Ovary (tissue), 10 donors: ENCODE data around the gene KHDC3L. TPM values are rescaled to one million over a fixed set of nuclear protein-coding genes. Genes with fewer than 3 reads are reported as not detected.

Experiments
- DNase-seq, 5 donors: peaks; one replicate each; pipeline ENCODE4 v3.0.0-alpha.2; 2019 to 2020
- H3K27ac ChIP-seq, 2 donors: fragments of 200-600 bp; one replicate each; pipeline versions ENCODE4 v1.5.1 to v1.8.0; 2019 to 2022
- H3K27me3 ChIP-seq: fragments of 200-600 bp; one replicate; pipeline ENCODE4 v1.8.0; 2022
- H3K36me3 ChIP-seq: fragments of 200-600 bp; sonication (generic); one replicate; pipeline ENCODE4 v1.5.1; 2019
- H3K4me1 ChIP-seq: one replicate; pipeline ENCODE4 v1.8.1; 2013; ENCODE audit warnings: mild to moderate bottlenecking, moderate library complexity; ENCODE audit not compliant: insufficient read depth
- H3K4me3 ChIP-seq: fragments of 200-600 bp; sonication (generic); one replicate; pipeline ENCODE4 v1.5.1; 2017
- H3K9me3 ChIP-seq, 2 donors: fragments of 200-600 bp in 1 of 2; sonication (generic) in 1 of 2; one replicate each; pipeline versions ENCODE4 v1.5.1 to v1.8.1; 2013 to 2019; ENCODE audit warnings: mild to moderate bottlenecking in 1 of 2, moderate library complexity in 1 of 2
- CTCF ChIP-seq, 3 donors: fragments of 450-650 bp in 2 of 3; fragments of 200-600 bp in 1 of 3; IDR thresholded peaks; one replicate each; pipeline versions ENCODE4 v1.5.1 to v1.8.0; 2016 to 2022; ENCODE audit warnings: antibody characterized with exemption in 3 of 3, mild to moderate bottlenecking in 1 of 3
- EP300 ChIP-seq: sonication (generic); formaldehyde crosslinking; IDR thresholded peaks from one replicate; pipeline ENCODE4 v1.6.1; 2017; ENCODE audit warnings: antibody characterized with exemption
- POLR2A ChIP-seq: fragments of 450-650 bp; IDR thresholded peaks from one replicate; pipeline ENCODE4 v1.6.1; 2017; ENCODE audit warnings: antibody characterized with exemption, mild to moderate bottlenecking, moderate library complexity
- WGBS, 3 donors: extraction: QIAGEN DNeasy Blood & Tissue Kit in 1 of 3; methylation state at CpG; one replicate each; pipeline versions ENCODE4 v1.1.5 to v1.1.7; 2013 to 2017; 5-methylcytosine and 5-hydroxymethylcytosine counted together
- intact Hi-C, 4 donors: fragments of 100-400 bp; cut with DNase I; formaldehyde crosslinking; loops; one replicate each; pipeline versions ENCODE4 v1.11.0 to v1.15.1; 2022 to 2023
- long read RNA-seq, 3 donors: library from polyadenylated mRNA in 2 of 3; unstranded in 2 of 3; transcript quantifications; one replicate each; pipeline ENCODE4 v2.0.0 and lab custom pipeline, GENCODE V29; 2021 to 2026
- polyA plus RNA-seq, 2 donors: library from polyadenylated mRNA; stranded (reverse); fragments of 200-250 nt in 1 of 2; fragments of 350-450 nt in 1 of 2; fragmentation: Illumina TruSeq in 1 of 2; extraction: RNeasy Lipid Tissue Mini Kit (QIAGEN cat#74804) in 1 of 2; gene quantifications; one replicate each; pipeline ENCODE4 v1.2.3, GENCODE V29; 2013 to 2014
- total RNA-seq, 7 donors: library from RNA; depleted of rRNA in 2 of 7; stranded (reverse); fragments of >200 nt in 2 of 7; fragmentation: NEBNext Ultra II Directional in 3 of 7; extraction: Animal tissue kit (Norgen Biotek cat#: 25700) in 3 of 7; gene quantifications; one replicate each; pipeline versions ENCODE4 v1.1.0 to v1.2.4, GENCODE V29; 2016 to 2023
- donor health status: DM: no; HTN: no; CAD: no; lungs with moderate emphysema.
- donor health status: DM: no; HTN: no; CAD: no.
- donor health status: Bipolar disorder and iron deficiency.
- donor health status: DM: yes; HTN: yes; CAD: no.
- donor health status: DM: no; HTN: no; CAD: no.
- donor health status: DM: yes; HTN: yes; CAD: no.

Gene KHDC3L
- total RNA-seq (not detected), polyA plus RNA-seq (under 1 TPM in 1 of 2 donors, not detected in 1; 0.73 TPM)
- long read RNA-seq, donor 1 = 0 reads
- long read RNA-seq, donor 2, transcript KHDC3L-201 (3 exons, 1,018 nt) = major isoform, 12 of 12 reads
- long read RNA-seq, donor 2, partial matches to known transcripts = 0 of 12 reads
- long read RNA-seq, donor 2, other reads (novel, unspliced or antisense) = 0 of 12 reads
- long read RNA-seq, donor 3 = 0 reads

- H3K9me3 ChIP-seq = no peaks in the 10 kb centered on the region
- intact Hi-C loops = no loop called here
- no peaks in the 10 kb centered on the region for H3K4me1 ChIP-seq
- H3K4me3 ChIP-seq = no peak within 1 kb of the TSS
- no peak for DNase-seq
- no peaks in the 10 kb centered on the region for H3K36me3 ChIP-seq
- H3K27ac ChIP-seq = no peak within 1 kb of the TSS
- 84 to 92% (median 88%) methylated on average over 23 of the region's 23 CpGs for WGBS, 3 donors
- H3K27me3 ChIP-seq = no peaks in the 10 kb centered on the region
- TF ChIP-seq CTCF (IDR thresholded peaks at IDR 0.05) (no peak), EP300 (no peak)
Observed at GRCh38 chr6:73362358-73362757, at the start of gene KHDC3L. Gene KHDC3L, plus strand, starts transcription at chr6:73362658. Its CDS starts 72 bp downstream, at chr6:73362730.

GRCh38 chr6:73314577-73315492 is 47.6 kb upstream of the KHDC3L start:
- Histone ChIP-seq H3K9me3 (peaks cover 0 to 13% of the 10 kb centered on the region in 2 donors), H3K36me3 (no peaks in the 10 kb centered on the region), H3K27me3 (no peaks in the 10 kb centered on the region), H3K4me1 (no peaks in the 10 kb centered on the region), H3K4me3 (no peak overlapping the region), H3K27ac (no peak overlapping the region)
- 14 to 16% (median 14%) methylated on average over 56 to 61 of the region's 61 CpGs for WGBS, 3 donors
- DNase-seq = no peak
- intact Hi-C loops = no loop called here
- TF ChIP-seq CTCF (IDR thresholded peaks at IDR 0.05) (no peak), EP300 (no peak), POLR2A (no peak)

- intact Hi-C loops = loop anchor here in 1 of 4 donors (10.0 kb wide), 1 partner anchor 909 kb away; no protein-coding TSS in a partner anchor
Observed at GRCh38 chr6:73323323-73323722, 39.1 kb upstream of the KHDC3L start.

More at GRCh38 chr6:73323323-73323722, 39.1 kb upstream of the KHDC3L start:
- Histone ChIP-seq H3K36me3 (no peaks in the 10 kb centered on the region), H3K27me3 (no peaks in the 10 kb centered on the region), H3K4me1 (no peaks in the 10 kb centered on the region), H3K4me3 (no peak overlapping the region), H3K27ac (no peak overlapping the region), H3K9me3 (no peaks in the 10 kb centered on the region)
- no peak for DNase-seq
- 83 to 94% (median 92%) methylated on average over 2 of the region's 2 CpGs for WGBS, 3 donors
- no peak for TF ChIP-seq POLR2A
- TF ChIP-seq EP300 = no peak
- TF ChIP-seq CTCF (IDR thresholded peaks at IDR 0.05) = no peak
